Astrocyte of the cerebellum (primary cell): ENCODE measurements around the gene PCF11.

Experiments
- DNase-seq: peaks from one replicate; pipeline ENCODE4 v3.0.0-alpha.2; 2011; ENCODE audit warnings: low read depth
- H3K4me3 ChIP-seq: 2 replicates; pipeline ENCODE4 v1.5.1; 2011; ENCODE audit warnings: mild to moderate bottlenecking, low read depth, low read length, moderate library complexity
- CTCF ChIP-seq: IDR thresholded peaks from 2 replicates; pipeline ENCODE4 v1.5.1; 2012; ENCODE audit warnings: low read length, low read depth, moderate library complexity, mild to moderate bottlenecking; ENCODE audit errors: missing control alignments
- in situ Hi-C: cut with HindIII; loops from 2 replicates; pipeline ENCODE4 v1.10.0; 2017; ENCODE audit warnings: low sequenced_read_pairs

PCF11 gene, protein sequence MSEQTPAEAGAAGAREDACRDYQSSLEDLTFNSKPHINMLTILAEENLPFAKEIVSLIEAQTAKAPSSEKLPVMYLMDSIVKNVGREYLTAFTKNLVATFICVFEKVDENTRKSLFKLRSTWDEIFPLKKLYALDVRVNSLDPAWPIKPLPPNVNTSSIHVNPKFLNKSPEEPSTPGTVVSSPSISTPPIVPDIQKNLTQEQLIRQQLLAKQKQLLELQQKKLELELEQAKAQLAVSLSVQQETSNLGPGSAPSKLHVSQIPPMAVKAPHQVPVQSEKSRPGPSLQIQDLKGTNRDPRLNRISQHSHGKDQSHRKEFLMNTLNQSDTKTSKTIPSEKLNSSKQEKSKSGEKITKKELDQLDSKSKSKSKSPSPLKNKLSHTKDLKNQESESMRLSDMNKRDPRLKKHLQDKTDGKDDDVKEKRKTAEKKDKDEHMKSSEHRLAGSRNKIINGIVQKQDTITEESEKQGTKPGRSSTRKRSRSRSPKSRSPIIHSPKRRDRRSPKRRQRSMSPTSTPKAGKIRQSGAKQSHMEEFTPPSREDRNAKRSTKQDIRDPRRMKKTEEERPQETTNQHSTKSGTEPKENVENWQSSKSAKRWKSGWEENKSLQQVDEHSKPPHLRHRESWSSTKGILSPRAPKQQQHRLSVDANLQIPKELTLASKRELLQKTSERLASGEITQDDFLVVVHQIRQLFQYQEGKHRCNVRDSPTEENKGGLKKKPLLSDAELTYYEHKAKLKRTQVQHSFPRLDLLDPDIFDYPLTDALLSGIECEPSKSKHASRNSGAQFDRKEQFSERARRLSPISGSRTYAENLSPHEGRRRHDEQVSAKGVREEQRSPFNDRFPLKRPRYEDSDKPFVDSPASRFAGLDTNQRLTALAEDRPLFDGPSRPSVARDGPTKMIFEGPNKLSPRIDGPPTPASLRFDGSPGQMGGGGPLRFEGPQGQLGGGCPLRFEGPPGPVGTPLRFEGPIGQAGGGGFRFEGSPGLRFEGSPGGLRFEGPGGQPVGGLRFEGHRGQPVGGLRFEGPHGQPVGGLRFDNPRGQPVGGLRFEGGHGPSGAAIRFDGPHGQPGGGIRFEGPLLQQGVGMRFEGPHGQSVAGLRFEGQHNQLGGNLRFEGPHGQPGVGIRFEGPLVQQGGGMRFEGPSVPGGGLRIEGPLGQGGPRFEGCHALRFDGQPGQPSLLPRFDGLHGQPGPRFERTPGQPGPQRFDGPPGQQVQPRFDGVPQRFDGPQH (N-terminal part only)

DNA sequence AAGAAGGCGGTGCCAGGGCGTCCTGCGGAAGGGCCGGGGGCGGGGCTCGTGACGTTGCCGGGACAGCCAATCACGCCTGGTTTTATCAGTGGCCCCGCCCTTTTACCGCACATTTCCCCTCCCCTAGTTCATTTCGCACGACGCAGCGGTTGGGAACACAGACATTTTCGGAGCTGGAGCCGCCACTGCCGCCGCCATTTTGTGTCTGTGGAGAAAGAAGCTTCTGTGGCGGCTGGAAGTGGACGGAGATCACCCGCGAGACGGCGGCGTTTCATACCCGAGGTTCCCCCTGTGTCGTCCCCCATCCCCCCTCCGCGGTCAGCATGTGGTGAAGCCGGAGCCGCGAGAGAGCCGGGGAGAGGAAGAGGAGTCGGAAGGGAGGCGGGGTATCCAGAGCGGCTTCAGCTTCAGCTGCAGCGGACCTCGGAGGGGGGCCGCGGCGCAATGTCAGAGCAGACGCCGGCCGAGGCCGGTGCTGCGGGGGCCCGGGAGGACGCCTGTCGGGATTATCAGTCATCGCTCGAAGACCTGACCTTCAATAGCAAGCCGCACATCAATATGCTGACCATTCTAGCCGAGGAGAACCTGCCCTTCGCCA is at the start of gene PCF11:
TSS of gene PCF11 (plus strand) at position 136 of the 598 bp plus-strand sequence. CDS start at position 445, 309 bp downstream.
- no peak for DNase-seq

GRCh38 chr11:83112886-83113285 is 44.0 kb upstream of the PCF11 start:
- in situ Hi-C loops = no loop called here
- no peak for TF ChIP-seq CTCF
- DNase-seq = no peak
- no peak overlapping the region for H3K4me3 ChIP-seq

More for the DNA sequence above, at the start of gene PCF11:
- peak within 1 kb of the TSS; percentile 71 for H3K4me3 ChIP-seq
- TF ChIP-seq CTCF = no peak
- in situ Hi-C loops = no loop called here

- H3K4me3 ChIP-seq = no peak overlapping the region
- in situ Hi-C loops = no loop called here
- TF ChIP-seq CTCF = no peak
- no peak for DNase-seq
Observed at GRCh38 chr11:83115026-83115425, 41.9 kb upstream of the PCF11 start.

GRCh38 chr11:83115551-83115950 is 41.4 kb upstream of the PCF11 start:
- in situ Hi-C loops = no loop called here
- TF ChIP-seq CTCF = no peak
- no peak overlapping the region for H3K4me3 ChIP-seq
- no peak for DNase-seq

- in situ Hi-C loops = no loop called here
- no peak for TF ChIP-seq CTCF
- DNase-seq = no peak
- H3K4me3 ChIP-seq = no peak overlapping the region
Observed at GRCh38 chr11:83116015-83116641, 40.8 kb upstream of the PCF11 start.
